Coronary artery (tissue), 2 donors: ENCODE measurements around the gene GNAS.

ENCODE experiments used
- DNase-seq: peaks from one replicate; pipeline ENCODE4 v3.0.0-alpha.2; 2017; ENCODE audit warnings: low spot score
- H3K27ac ChIP-seq, 2 donors: fragments of 200-600 bp; sonication (generic); one replicate each; pipeline ENCODE4 v1.5.1; 2016 to 2019
- H3K4me3 ChIP-seq: fragments of 200-600 bp; sonication (generic); 2 replicates; pipeline ENCODE4 v1.5.1; 2016; ENCODE audit warnings: mild to moderate bottlenecking, moderate library complexity
- CTCF ChIP-seq: fragments of 200-600 bp; sonication (generic); IDR thresholded peaks from one replicate; pipeline ENCODE4 v1.5.1; 2019; ENCODE audit warnings: antibody characterized with exemption

Gene GNAS

GRCh38 chr20:58853976-58854637 lies 1.6 kb downstream of the GNAS start:
- no peak for DNase-seq
- TF ChIP-seq CTCF = no peak
- Histone ChIP-seq H3K27ac (no peak overlapping the region), H3K4me3 (peak overlapping the region; percentile 65)

GRCh38 chr20:58854638-58855471 lies 2.3 kb downstream of the GNAS start:
- no peak for TF ChIP-seq CTCF
- DNase-seq = no peak
- Histone ChIP-seq H3K27ac (no peak overlapping the region), H3K4me3 (peak overlapping the region; percentile 65)

DNA sequence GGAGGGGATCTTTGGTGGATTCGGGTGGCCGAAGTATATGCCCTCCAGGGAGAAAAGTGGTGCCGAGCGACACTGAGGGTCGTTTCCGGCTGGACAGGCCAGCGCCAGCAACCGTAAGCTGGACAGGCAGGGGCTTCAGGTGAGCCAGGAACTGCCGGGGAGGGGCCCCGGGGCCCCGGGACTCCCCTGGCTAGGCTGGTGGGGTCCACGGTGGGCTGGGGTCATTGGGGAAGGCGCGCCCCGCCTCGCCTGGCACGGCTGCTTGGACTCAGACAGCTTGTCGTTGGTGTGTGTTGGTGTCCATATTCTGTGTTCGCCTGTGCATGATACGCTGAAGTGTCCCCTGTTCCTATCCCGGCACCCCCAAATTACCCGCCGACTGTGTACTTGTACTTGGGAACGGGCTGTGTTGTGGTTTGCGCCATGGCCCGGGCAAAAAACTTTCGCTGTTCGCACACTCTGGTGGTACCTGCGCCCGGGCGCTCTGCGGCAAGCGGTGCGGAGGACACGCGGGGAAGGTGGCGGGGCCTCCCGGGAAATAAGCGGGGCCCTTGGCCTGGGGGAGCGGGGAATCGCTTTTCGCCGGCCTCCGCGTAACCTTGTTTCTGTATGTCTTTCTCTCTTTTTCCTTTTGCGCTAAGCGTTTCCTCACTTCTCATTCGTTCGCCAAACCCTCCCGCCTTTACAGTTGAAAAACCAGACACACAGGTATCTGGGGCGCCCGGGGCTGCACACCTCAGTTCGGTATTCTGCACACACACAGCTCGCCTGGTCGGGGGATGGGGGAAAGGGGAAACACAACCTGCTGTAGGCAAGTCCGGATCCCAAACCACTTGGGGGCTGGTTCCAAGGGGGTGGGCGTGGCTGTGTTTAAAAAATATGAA lies 3.2 kb downstream of the GNAS start:
- Histone ChIP-seq H3K4me3 (peak overlapping the region; percentile 65), H3K27ac (no peak overlapping the region)
- DNase-seq = no peak
- TF ChIP-seq CTCF = no peak

- H3K4me3 ChIP-seq = no peak overlapping the region
- DNase-seq = no peak
- H3K27ac ChIP-seq = no peak overlapping the region
- TF ChIP-seq CTCF = no peak
Observed at GRCh38 chr20:58863044-58863790, 10.7 kb downstream of the GNAS start.

DNA sequence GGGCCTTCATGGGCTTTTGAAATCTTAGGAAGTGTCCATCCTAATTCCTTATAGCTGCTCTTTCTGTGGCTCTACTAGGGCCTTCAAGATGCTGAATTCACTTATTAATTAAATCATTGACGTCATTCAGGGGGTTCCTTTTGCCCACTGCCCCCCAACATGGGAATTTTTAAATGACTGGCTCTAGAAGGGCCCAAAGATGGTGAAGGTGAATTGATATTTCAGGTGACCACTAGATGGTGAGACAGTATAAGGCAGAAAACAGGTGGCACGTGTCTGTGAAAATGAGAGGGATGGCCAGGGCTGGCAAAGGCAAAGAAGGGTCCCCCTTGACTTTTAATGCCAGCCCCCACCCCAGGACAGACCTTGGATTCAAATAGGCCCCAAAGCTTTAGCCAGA lies 11.8 kb downstream of the GNAS start:
- H3K4me3 ChIP-seq = no peak overlapping the region
- no peak for TF ChIP-seq CTCF
- H3K27ac ChIP-seq = no peak overlapping the region
- no peak for DNase-seq

DNA sequence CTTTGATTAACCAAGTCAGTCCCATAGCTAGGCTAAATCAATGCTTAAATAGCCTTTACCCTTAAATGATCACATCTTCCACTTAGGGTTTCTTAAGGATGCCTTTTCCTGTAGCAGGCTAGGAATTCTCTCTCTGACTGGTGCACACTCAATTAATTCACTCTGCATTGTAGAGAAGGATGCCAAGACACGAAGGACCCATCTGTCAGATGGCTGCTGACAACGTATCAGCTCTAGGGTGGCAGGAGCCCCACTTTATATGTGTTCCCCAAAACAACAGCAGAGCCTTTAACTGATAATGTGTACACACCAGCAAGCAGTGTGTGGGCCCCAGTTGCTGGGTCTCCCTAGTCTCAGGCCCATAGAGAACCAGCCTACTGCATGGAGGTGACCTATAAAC lies 13.3 kb downstream of the GNAS start:
- Histone ChIP-seq H3K27ac (no peak overlapping the region), H3K4me3 (no peak overlapping the region)
- TF ChIP-seq CTCF = no peak
- DNase-seq = no peak
